ENCODE results near the gene APP.

The APP gene

GRCh38 chr21:25898671-25899070, 271.9 kb downstream of the APP start:
- no peak for DNase-seq (ENCODE audit: low read depth)

- no peak for DNase-seq (ENCODE audit: low read depth)
Observed at GRCh38 chr21:25897383-25897782, 273.2 kb downstream of the APP start.

DNA sequence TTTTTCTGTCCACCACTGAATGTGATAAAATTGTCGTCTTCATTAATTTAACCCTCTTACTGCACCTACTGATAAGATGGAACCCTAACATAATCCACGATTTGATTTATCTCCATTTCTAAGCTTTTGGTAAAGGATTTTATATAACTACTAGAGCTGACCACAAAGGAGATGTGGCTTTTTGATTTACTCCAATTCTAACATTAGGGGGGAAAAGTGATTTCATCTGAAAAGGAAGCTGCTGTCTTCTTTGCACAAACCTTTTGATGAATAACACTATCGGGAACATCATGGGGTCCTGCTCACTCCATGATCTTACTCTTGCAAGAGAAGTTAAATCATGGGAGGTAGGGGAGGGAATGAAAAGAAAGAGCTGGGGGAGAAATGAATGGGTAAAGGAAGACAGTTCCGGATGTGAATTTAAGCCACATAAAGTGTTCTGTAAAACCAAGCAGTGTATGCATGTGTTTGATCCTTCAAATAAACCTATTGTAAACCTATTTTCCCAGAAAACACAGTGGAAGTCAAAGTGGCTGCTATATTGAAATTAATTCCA, 274.0 kb downstream of the APP start:
- DNase-seq (ENCODE audit: low read depth), result no peak

- no peak for DNase-seq (ENCODE audit: low read depth)
Observed at GRCh38 chr21:25895565-25896205, 274.9 kb downstream of the APP start.

DNA sequence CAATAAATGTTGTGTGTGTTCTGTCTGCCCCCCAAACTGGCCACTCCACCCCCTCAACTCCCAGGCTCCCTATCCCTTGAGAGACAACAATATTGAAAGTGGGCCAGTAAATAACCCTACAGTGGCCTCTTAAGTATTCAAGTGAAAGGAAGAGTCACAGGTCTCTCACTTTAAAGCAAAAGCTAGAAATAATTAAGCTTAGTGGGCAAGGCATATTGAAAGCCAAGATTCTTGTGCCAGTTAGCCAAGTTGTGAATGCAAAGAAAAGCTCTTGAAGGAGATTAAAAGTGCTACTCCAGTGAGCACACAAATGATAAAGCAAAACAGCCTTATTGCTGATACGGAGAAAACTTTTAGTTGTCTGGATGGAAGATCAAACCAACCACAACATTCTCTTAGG, 277.4 kb downstream of the APP start:
- DNase-seq (ENCODE audit: low read depth), result no peak

GRCh38 chr21:25891596-25891995, 279.0 kb downstream of the APP start:
- DNase-seq (ENCODE audit: low read depth), result no peak

- no peak for DNase-seq (ENCODE audit: low read depth)
Observed at GRCh38 chr21:25890001-25890400, 280.6 kb downstream of the APP start.

DNA sequence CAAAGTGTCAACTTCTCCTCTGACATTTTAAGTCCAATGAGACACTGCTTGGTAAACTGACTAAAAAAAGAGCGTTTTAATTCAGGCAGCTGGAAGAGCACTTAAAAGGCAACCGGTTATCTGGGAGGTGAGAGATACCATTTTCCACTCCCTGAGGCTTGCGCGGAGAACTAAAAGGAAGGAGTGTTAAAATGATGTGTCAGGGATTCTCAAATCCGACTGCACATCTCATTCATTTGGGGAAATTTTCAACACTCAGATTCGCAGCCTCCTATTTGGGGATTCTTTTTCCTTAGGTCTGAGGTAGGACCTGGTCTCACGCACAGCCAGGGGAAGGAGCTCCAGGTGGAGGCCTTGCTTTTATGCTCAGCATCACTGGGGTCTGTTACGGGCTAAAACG, 281.9 kb downstream of the APP start:
- DNase-seq (ENCODE audit: low read depth), result no peak

DNA sequence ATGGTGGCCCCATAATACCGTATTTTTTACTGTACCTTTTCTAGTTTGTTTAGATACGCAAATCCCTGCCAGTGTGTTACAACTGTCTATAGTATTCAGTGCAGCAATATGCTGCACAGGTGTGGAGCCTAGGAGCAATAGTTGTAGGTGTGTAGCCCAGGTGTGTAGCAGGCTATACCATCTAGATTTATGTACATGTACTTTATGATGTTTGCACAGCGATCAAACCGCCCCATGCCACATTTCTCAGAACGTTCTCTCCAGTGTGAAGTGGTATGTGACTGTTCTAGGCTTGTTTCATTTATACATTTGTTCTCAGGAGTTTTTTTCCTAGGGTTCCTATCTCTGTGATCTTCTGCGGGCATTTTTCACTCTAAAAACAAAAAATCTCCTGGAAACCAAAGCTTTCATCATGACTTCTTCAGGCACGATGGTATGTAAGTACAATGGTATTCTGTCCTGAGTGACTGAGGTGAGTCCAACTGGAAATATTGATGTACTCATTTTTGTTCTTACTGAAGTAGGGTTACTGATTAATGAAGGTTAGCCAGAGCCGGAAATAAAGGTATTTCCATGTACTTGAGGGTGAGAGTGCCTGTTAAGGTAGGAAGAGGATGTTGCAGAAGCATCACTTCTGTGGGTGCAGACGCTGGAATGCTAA, 282.8 kb downstream of the APP start:
- no peak for DNase-seq (ENCODE audit: low read depth)

GRCh38 chr21:25887166-25887565, 283.4 kb downstream of the APP start:
- no peak for DNase-seq (ENCODE audit: low read depth)

- DNase-seq (ENCODE audit: low read depth), result no peak
Observed at GRCh38 chr21:25885880-25886279, 284.7 kb downstream of the APP start.

GRCh38 chr21:25885405-25885804, 285.2 kb downstream of the APP start:
- DNase-seq (ENCODE audit: low read depth), result no peak

GRCh38 chr21:25884311-25884710, 286.3 kb downstream of the APP start:
- DNase-seq (ENCODE audit: low read depth), result no peak

DNA sequence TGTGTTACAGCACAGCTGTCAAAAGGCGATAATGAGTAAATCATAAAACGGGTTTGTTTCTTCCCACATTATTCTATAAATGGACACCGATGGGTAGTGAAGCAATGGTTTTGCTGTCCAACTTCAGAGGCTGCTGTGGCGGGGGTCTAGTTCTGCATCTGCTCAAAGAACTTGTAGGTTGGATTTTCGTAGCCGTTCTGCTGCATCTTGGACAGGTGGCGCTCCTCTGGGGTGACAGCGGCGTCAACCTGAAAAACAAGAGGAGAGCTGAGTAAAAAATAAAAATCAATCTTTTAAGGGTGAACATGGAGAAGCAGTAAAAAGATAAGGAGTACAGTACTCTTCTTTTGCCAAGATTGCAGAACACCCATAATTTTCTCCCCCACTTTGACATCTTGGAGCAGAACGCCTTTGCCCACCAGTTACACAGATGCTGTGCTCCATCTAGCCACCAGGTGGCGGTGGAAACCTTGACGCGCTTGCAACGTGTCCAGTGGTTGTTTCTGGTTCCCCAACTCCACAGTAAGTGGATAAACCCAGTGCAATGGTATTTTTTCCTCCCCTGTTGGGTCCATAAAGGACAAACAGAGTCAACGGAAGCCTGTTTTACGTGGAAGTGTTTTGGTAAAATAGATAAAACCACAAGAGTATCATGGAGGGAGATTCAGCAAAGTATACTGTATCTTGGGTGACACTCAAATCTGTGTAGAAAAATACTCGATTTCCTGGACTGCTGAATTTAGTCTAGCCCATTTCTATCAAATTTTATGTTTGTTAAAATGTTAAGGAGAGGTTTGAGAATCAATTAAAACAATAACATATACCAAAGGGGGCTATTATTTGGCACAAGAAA, 288.8 kb downstream of the APP start:
- DNase-seq (ENCODE audit: low read depth), result peak; percentile 61

DNA sequence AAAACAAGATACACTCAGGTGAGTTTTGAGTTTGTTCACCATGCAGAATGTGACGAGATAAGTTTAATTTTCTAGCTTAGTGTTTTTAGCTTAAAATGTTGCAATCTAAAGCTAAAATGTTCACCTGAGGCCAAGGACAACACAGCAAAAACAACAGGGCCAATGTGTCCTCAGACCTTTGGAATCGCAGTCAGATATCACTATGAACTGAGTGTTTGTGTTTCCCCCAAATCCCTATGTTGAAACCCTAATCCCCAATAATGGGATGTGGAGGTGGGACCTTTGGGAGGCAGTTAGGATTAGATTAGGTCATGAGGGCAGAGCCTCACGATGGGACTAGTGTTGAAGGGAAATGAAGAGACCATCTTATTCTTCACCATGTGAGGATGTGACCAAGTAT, 291.4 kb downstream of the APP start:
- DNase-seq (ENCODE audit: low read depth), result no peak

- no peak for DNase-seq (ENCODE audit: low read depth)
Observed at GRCh38 chr21:25878344-25878743, 292.2 kb downstream of the APP start.

GRCh38 chr21:25872271-25872670, 298.3 kb downstream of the APP start:
- DNase-seq (ENCODE audit: low read depth), result no peak

GRCh38 chr21:25871566-25871965, 299.0 kb downstream of the APP start:
- no peak for DNase-seq (ENCODE audit: low read depth)

GRCh38 chr21:25870084-25870483, 300.5 kb downstream of the APP start:
- no peak for DNase-seq (ENCODE audit: low read depth)

- no peak for DNase-seq (ENCODE audit: low read depth)
Observed at GRCh38 chr21:25867061-25867460, 303.5 kb downstream of the APP start.

GRCh38 chr21:25863747-25864146, 306.8 kb downstream of the APP start:
- no peak for DNase-seq (ENCODE audit: low read depth)

DNA sequence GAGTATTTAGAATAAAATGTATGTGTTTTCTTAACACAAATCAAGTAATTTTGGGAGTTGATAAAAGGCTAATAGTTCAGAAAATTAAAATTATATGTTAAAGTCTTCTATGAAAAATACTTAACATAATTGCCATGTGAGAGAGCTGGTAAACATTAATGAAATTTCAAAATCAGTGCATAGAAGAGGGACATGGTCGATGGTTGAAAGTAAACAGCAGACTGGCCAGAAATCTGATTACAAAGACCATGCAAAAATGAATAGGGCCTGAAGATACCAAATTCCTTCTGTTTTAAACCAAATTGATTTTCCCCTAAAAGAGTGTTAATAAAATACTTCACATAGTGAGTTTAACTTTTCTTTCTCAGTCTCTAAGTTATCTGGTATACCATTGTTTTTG, 307.5 kb downstream of the APP start:
- no peak for DNase-seq (ENCODE audit: low read depth)

GRCh38 chr21:25862596-25862995, 308.0 kb downstream of the APP start:
- DNase-seq (ENCODE audit: low read depth), result peak; percentile 24
